ENCODE data around the gene ASTN1. TPM values are rescaled to one million over a fixed set of nuclear protein-coding genes. Genes with fewer than 3 reads are reported as not detected.
"Not testable (repeated sequence)": the region's sequence is repeated elsewhere in the genome, so short reads cannot be mapped to it uniquely, and the experiment has no call there.

ASTN1 gene
- total RNA-seq, 4 donors from 2014 or later, result 1.2 to 2.2 (median 1.6) TPM

DNA sequence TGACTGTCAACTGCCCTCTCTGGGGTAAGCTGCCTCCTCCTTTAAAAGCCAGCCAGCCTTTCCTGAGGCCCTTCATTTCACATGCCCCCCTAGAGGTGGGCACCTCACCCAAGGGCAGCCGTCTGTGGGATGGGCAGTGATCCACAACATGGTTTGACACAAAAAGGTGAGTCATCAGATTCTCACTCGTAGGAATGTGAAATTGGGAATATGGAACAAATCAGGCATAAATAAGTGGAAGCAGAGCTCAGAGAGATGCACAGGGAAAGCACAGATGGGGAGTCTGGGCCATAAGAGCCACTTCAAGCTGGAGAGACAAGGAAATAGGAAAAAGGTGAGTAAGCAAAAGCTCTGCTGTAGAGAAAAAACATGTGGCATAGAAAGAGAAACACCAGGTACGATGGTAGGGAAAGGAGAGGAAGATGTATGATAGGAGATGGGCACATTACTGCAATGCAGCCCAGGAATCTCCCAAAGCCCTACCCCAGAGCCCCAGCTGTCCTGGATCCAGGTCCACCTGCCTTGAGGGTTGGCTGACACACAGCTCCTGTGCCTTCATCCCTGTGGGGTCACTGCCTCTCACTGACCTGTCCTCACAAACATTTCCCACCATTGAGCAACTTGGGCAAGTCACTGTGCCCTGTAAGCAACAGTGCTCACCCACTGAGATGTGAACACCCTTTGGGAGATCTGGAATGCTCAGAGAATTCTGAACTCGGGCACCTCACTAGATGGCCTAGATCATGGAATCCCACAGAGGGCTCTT is 86.6 kb downstream of the ASTN1 start:
- no peak for DNase-seq (ENCODE audit: extremely low spot score)
- no peak overlapping the region for H3K27ac ChIP-seq (replicated peaks in 1 of 4)
- 82% methylated on average over 4 of the region's 4 CpGs for WGBS
- H3K27me3 ChIP-seq, result no peaks in the 10 kb centered on the region
- H3K9me3 ChIP-seq, result no peaks in the 10 kb centered on the region
- intact Hi-C loops (cut with DNase I), result no loop called here
- H3K36me3 ChIP-seq, result no peaks in the 10 kb centered on the region
- TF ChIP-seq POLR2A (IDR thresholded peaks at IDR 0.05; ENCODE audit: low read depth), result no peak
- no peak for TF ChIP-seq EP300 (IDR thresholded peaks at IDR 0.05)
- TF ChIP-seq POLR2AphosphoS5 (IDR thresholded peaks at IDR 0.05), result no peak
- TF ChIP-seq, protein P1, sequence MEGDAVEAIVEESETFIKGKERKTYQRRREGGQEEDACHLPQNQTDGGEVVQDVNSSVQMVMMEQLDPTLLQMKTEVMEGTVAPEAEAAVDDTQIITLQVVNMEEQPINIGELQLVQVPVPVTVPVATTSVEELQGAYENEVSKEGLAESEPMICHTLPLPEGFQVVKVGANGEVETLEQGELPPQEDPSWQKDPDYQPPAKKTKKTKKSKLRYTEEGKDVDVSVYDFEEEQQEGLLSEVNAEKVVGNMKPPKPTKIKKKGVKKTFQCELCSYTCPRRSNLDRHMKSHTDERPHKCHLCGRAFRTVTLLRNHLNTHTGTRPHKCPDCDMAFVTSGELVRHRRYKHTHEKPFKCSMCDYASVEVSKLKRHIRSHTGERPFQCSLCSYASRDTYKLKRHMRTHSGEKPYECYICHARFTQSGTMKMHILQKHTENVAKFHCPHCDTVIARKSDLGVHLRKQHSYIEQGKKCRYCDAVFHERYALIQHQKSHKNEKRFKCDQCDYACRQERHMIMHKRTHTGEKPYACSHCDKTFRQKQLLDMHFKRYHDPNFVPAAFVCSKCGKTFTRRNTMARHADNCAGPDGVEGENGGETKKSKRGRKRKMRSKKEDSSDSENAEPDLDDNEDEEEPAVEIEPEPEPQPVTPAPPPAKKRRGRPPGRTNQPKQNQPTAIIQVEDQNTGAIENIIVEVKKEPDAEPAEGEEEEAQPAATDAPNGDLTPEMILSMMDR (IDR thresholded peaks at IDR 0.05), result no peak
- H3K4me1 ChIP-seq, result peaks cover 0 to 2% (median 0%) of the 10 kb centered on the region in 4 donors
- H3K4me3 ChIP-seq, result no peak overlapping the region

DNA sequence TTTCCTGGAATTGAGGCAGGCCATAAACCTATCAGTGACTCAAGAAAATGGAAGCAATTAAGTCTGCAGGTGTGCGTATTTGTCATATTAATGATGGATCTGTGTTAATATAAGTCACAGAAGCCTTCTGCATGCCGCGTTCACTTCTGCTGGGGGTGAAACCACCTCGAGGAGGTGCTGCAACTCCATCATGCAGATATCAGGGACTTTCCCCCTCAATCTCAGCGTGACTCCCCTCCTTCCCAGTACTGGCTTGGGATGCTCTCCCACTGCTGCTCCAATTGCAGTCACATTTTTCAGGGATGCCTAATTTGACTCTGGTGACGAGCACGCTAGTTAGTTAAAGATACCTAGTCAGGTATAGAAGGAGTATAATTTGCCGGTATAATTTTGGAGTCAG is 87.5 kb downstream of the ASTN1 start:
- Histone ChIP-seq H3K4me1 (peaks cover 0 to 8% (median 0%) of the 10 kb centered on the region in 4 donors), H3K36me3 (no peaks in the 10 kb centered on the region), H3K27ac (replicated peaks in 1 of 4) (no peak overlapping the region), H3K9me3 (no peaks in the 10 kb centered on the region), H3K4me3 (no peak overlapping the region), H3K27me3 (no peaks in the 10 kb centered on the region)
- TF ChIP-seq POLR2AphosphoS5 (IDR thresholded peaks at IDR 0.05), result no peak
- no peak for TF ChIP-seq EP300 (IDR thresholded peaks at IDR 0.05)
- no peak for TF ChIP-seq POLR2A (IDR thresholded peaks at IDR 0.05; ENCODE audit: low read depth)
- TF ChIP-seq, protein P1 (IDR thresholded peaks at IDR 0.05), result no peak
- 89% methylated on average over 8 of the region's 8 CpGs for WGBS
- intact Hi-C loops (cut with DNase I), result no loop called here
- DNase-seq (ENCODE audit: extremely low spot score), result no peak

DNA sequence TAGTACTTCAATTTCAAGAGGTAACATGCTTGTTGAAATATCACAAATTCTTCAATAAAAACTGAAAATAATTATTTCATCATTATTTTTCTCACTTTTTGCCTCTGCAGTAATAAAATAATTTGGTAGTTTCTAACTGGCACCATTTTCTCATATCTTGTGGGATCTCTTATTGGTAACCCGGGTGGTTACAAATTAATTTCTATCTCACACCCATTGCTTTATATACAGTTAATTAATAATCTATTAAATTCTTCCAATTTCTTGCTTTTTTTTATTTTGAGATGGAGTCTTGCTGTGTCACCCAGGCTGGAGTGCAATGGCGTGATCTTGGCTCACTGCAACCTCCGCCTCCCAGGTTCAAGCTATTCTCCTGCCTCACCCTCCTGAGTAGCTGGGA is 89.7 kb downstream of the ASTN1 start:
- DNase-seq (ENCODE audit: extremely low spot score); H3K27ac ChIP-seq (replicated peaks in 1 of 4); H3K36me3 ChIP-seq; intact Hi-C loops (cut with DNase I); H3K4me3 ChIP-seq; H3K9me3 ChIP-seq; H3K27me3 ChIP-seq: not testable (repeated sequence)
- 94% methylated on average over 3 of the region's 3 CpGs for WGBS
- H3K4me1 ChIP-seq, result peaks cover 0 to 11% (median 4%) of the 10 kb centered on the region in 4 donors

DNA sequence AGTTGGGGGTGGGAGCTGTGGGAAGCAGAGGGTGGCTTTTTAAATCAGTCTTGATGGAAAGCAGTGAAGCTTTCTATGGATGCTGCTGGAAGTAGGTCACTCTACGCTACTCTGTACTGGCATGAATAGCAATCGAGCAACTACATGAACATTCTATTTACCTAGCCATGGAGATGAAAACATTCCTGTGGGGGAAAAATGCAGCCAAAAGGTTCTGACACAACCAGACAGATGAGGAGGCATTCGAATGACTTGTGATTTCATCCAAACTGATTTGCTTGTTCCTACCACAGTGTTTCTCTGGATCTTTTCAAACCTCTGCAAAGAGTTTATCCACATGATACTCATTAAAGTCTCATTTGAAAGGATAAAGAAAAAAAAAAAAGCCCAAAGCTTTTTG is 95.0 kb downstream of the ASTN1 start:
- intact Hi-C loops (cut with DNase I), result no loop called here
- 30% methylated on average over 3 of the region's 3 CpGs for WGBS
- H3K9me3 ChIP-seq, result no peaks in the 10 kb centered on the region
- peaks cover 0 to 21% (median 12%) of the 10 kb centered on the region in 4 donors for H3K4me1 ChIP-seq
- DNase-seq (ENCODE audit: extremely low spot score), result no peak
- no peak overlapping the region for H3K27ac ChIP-seq (replicated peaks in 1 of 4)
- TF ChIP-seq POLR2AphosphoS5 (IDR thresholded peaks at IDR 0.05) (no peak), POLR2A (IDR thresholded peaks at IDR 0.05; ENCODE audit: low read depth) (no peak), EP300 (IDR thresholded peaks at IDR 0.05) (no peak)
- TF ChIP-seq, protein P1 (IDR thresholded peaks at IDR 0.05), result no peak
- no peak overlapping the region for H3K4me3 ChIP-seq
- no peaks in the 10 kb centered on the region for H3K27me3 ChIP-seq
- no peaks in the 10 kb centered on the region for H3K36me3 ChIP-seq

DNA sequence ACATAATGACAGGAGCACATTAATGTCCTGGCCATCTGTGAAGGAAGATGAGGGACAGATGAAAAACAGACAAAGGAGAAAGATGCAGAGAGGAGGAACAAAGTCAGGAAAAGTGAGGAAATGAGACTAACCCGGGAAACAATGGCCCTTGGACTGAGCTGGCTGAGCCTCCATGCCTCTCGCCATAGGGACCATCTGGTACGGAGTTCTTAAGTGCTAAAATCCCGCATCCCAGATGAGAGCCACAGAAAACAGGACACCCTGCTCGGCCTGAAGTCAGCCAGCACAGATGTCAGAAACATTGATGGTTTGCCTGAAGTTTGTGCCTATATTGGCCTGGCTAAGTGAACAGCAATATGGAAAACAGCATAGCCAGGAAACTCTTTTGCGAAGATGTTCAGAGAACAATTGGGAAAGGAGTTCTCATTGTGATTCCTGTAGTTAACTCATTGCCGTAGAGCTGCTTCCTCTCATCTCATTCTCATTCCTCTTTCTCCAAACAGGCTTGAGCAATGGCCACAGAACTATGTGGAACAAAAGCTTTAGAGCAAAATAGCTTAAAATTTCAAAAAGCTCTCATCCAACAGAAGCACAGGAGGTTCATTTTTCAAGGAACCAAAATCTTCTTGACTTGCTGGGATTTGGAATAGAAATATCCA is 96.6 kb downstream of the ASTN1 start:
- Histone ChIP-seq H3K36me3 (no peaks in the 10 kb centered on the region), H3K27me3 (no peaks in the 10 kb centered on the region), H3K4me3 (no peak overlapping the region), H3K27ac (replicated peaks in 1 of 4) (no peak overlapping the region), H3K9me3 (no peaks in the 10 kb centered on the region), H3K4me1 (peaks cover 0 to 19% (median 12%) of the 10 kb centered on the region in 4 donors)
- TF ChIP-seq POLR2A (IDR thresholded peaks at IDR 0.05; ENCODE audit: low read depth), result no peak
- TF ChIP-seq, protein P1 (IDR thresholded peaks at IDR 0.05), result no peak
- no peak for TF ChIP-seq POLR2AphosphoS5 (IDR thresholded peaks at IDR 0.05)
- TF ChIP-seq EP300 (IDR thresholded peaks at IDR 0.05), result no peak
- intact Hi-C loops (cut with DNase I), result no loop called here
- WGBS, result 86% methylated on average over 7 of the region's 7 CpGs
- no peak for DNase-seq (ENCODE audit: extremely low spot score)
